ENCODE measurements around the gene MYOZ3. TPM values are rescaled to one million over a fixed set of nuclear protein-coding genes. Genes with fewer than 3 reads are reported as not detected.
A peak's percentile ranks its signal among the peaks of the same experiment; 100 is the strongest.

Gene MYOZ3
- total RNA-seq, 1 donor from 2014 or later: 10.0 TPM

DNA sequence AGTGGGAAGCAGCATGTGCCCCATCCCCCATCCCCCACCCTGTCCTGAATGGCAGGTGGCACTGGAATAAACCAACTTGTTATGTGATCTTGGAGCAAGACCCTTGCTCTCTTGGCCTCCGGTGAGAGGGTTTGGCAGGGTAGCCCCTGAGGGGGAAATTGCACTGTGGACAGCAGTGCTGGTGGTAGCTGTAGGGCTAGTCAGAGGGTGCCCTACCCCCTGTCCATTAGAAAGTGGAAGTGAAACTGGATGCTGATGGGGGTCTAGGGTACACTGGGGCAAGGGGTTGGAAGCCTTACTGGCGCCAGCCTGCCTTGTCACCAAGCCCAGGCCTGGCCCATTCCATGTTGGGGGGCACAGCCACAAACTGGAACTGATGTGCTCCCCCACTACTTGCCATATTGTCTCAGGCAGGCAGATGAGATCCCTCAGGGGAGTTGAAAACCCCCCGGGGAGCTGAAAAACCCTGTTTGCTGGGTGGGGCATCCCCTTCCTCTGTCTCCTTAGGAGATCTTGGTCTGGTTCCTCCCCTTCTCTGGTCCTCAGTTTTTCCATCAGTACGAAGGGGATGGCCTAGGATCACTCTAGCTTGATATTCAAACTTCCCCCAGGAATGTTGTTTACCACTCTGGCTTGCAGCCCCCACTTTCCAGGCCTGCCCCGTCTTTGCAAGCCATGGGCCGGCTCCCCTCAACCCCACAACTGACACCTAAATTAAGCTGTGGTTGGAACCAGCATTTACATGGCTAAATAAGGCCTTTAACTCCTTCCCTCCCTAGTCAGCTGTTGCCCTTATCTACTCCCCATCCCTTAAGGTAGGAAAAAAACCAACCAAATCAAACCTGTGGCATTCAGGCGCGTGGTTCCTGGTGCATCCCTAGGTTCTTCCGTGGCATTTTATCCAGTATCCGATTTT lies 35.0 kb upstream of the MYOZ3 start:
- intact Hi-C loops (cut with DNase I): loop anchor here (2.0 kb wide), 1 partner anchor 15 kb away; the partner anchor contains the start of gene SYNPO

DNA sequence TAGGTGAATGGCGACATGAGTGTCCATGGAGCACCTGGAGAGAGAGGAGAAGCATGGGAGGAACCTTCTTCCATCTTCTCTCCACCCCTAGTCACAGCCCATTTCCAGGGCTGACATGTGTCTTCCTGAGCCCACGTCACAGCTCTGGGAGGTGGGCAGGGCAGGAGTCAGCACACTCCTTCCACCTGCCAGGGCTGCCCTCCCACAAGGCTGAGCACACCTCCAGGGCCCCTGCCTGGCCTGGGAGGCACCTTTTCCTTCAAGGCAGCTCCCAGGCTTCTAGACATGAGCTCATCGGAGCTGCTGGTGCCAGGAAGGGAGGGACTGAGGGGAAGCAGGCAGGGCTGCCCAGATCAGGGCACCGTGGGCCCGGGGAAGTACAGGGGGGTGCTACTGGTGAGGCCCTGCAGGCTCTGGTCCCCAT lies 34.2 kb upstream of the MYOZ3 start:
- intact Hi-C loops (cut with DNase I): loop anchor here (2.0 kb wide), 1 partner anchor 14 kb away; the partner anchor contains the start of gene SYNPO
- no peak for DNase-seq (ENCODE audit: low spot score)

More for the DNA sequence above, 35.0 kb upstream of the MYOZ3 start:
- DNase-seq (ENCODE audit: low spot score): no peak

DNA sequence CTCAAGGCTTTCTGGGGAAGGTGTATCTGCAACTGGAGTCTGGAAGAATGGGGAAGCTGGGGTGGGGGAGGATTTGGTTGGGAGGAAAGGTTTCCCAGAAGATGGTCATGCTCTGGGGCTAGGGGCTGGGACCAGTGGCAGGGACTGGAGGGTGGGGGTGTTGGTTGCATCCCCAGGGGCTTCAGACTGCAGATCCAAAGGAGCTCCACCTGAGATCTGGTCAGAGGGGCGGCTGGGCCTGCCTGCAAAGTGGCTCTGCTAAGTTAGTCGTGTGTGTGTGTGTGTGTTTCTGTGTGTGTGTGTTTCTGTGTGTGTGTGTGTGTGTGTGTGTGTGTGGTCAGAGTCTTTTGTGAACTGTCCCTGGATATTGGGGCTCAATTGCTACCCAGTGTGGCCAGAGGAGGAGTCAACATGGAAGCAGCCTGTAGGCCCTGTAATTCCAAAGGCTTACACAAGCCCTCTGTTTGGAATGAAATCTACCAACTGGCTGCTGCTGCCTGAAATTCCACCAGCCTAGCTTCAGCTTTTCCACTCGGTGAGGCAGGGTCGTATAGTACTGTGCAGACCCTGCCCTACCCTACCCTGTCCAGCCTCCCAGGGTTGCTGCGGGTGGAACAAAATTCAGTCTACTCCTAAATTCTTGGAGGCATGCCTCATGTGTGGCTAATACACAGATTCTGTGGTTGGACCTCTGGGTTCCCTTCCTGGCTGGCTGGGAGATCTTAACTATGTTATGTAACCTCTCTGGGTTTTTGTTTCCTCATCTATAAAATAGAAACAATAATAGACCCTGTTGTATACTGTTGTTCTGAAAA lies 33.1 kb upstream of the MYOZ3 start:
- intact Hi-C loops (cut with DNase I): loop anchor here (2.0 kb wide), 1 partner anchor 13 kb away; the partner anchor contains the start of gene SYNPO
- no peak for DNase-seq (ENCODE audit: low spot score)

DNA sequence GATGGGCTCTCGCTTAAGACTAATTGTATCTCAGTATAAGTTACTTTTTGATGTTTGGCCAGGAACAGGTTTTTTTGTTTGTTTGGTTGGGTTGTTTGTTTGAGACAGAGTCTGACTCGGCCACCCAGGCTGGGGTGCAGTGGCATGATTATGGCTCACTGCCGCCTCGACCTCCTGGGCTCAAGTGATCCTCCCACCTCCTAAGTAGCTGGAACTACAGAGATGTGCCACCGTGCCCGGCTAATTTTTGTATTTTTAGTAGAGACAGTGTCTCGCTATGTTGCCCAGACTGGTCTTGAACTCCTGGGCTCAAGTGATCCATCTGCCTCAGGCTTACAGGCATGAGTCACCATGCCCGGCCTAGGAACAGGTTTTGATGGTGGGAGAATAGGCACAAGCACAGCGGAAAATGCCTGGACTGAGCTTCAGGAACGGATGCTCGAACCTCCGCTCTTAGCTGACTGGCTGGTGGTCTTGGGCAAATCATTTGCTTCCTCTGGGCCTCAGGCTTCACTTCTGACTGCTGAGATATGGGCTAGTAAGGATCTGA lies 32.0 kb upstream of the MYOZ3 start:
- DNase-seq (ENCODE audit: low spot score): no peak

DNA sequence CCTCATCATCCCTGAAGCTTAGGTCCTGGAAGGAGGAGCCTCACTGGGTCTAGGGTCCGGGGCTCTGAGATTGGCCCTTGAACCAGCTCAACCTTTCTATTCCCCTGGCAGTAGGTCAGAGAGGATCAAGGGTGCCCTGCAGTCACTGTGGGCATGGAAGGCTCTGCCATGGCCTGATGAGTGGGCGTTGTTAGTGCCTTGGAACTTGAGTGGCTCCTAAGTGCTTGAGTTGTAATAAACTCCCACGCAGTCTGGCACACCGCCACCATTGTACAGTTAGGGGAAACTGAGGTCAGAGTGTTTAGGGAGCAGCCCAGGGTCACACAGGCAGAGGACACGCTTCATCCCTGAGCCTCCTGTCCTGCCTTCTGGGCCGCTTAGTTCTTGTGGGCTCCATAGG lies 31.0 kb upstream of the MYOZ3 start:
- intact Hi-C loops (cut with DNase I): no loop called here
- DNase-seq (ENCODE audit: low spot score): no peak

More for the DNA sequence above, 32.0 kb upstream of the MYOZ3 start:
- intact Hi-C loops (cut with DNase I): no loop called here

DNA sequence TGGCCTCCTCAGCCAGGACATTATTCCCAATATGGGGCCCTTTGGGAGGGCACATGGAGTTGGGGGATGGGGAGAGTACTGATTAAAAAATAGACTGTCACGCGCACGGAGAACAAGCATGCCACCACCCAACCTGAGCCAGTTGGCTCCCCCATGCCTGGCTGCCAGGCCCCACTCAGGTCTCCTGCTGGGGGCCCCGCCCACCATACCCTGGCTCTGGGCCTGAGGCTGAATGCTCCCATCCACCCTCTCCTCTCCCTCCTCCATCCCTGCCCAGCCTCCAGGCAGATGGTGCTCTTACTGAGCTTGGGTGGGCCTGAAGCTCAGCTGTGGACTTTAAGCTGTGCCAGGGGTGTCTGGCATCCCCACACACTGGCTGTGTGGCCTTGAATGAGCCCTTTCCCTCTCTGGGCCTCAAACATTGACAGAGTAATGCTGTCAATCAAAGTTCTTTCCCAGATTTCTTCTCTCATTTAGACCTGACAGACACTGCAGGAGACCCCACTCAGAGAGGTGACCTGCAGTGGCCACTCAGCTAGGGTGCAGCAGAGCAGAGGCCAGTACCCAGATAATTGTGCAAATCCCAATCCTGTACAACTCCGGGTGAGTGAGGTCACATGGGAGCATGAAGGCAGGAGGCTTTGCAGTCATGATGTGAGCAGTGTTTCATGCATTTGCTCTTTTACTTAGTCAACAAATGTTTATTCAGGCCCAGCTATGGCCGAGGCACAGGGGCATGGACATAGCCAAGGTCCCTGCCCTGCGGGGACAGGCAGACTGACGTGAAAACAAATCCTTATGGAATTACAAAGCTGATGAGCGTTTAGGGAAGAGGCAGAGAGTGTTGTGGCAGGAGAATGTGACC lies 30.4 kb upstream of the MYOZ3 start:
- peak; percentile 90 for DNase-seq (ENCODE audit: low spot score)
- intact Hi-C loops (cut with DNase I): no loop called here

DNA sequence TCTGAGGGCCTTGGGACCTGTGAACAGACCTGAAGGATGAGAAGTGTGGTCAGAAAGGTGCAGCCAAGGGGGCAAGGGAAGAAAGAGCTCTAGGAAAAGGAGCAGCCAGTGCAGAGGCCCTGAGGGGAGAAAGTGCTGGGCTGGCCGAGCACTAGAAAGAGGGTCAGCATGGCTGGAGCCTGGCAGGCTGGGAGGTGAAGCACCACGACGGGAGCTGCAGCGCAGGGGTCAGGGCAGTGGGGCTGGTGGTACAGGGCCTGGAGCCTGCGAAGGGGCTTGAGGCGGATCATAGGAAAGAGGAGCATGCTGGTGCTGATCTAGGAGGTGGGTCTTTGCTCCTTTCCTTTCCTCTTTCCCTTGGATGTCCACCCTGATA lies 29.7 kb upstream of the MYOZ3 start:
- DNase-seq (ENCODE audit: low spot score): no peak
- intact Hi-C loops (cut with DNase I): no loop called here

DNA sequence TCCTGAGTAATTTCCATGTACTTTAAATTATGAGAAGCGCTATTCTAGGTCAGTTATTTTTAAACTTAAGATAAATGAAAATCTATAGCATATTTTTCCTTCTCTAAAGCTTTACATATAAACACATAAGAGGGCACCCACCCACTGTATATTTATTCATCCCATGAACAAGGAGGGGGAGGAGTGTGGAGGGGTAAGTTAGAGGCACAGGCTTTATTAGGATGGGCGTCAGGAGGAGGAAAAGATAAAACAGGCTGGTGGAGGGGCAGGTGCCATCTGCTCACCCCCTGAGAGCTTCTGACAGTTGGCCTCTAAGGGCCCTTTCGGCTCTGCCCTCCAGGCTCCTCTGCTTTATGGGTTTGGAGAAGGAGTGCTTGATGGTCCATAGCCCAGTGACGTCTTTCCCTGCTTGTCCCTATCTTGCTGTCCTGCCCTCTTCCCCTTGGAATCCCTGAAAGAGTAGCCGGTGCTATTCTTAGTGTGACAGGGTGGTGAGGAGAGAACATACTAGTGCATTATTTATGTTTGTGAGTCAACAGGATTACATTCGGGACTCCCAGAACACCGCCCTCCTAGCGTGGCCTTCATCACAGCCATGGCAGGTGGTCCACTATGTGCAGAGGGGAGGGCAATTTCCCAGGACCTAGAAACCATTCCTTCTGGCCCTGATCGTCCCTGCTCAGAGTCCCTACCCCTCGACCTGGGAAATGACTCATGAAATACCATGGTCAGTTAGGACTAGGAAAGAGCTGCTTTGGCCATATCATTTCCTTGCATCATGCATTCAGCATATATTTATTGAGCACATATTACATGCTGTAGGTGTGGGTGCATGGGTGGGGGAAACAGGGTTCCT lies 28.5 kb upstream of the MYOZ3 start:
- no peak for DNase-seq (ENCODE audit: low spot score)
- intact Hi-C loops (cut with DNase I): no loop called here

DNA sequence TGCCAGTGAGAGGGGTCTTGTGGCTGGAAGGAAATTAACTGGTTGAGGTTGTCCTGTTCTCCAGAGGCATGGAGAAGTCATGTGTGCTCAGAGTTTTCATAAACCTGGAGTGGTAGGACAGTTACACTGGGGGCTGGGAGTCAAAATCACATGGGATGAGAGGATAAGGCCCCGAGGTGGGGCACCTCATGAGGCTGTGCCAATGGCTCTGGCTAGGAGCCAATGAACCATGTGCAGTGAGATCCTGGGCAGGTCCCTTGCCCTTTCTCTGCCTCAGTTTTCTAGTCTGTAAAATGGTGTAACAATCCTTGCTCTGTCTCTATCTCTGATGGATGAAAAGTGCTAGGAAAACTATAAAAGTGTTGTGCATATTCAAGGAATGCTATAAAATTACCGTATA lies 27.6 kb upstream of the MYOZ3 start:
- no peak for DNase-seq (ENCODE audit: low spot score)
- intact Hi-C loops (cut with DNase I): no loop called here

DNA sequence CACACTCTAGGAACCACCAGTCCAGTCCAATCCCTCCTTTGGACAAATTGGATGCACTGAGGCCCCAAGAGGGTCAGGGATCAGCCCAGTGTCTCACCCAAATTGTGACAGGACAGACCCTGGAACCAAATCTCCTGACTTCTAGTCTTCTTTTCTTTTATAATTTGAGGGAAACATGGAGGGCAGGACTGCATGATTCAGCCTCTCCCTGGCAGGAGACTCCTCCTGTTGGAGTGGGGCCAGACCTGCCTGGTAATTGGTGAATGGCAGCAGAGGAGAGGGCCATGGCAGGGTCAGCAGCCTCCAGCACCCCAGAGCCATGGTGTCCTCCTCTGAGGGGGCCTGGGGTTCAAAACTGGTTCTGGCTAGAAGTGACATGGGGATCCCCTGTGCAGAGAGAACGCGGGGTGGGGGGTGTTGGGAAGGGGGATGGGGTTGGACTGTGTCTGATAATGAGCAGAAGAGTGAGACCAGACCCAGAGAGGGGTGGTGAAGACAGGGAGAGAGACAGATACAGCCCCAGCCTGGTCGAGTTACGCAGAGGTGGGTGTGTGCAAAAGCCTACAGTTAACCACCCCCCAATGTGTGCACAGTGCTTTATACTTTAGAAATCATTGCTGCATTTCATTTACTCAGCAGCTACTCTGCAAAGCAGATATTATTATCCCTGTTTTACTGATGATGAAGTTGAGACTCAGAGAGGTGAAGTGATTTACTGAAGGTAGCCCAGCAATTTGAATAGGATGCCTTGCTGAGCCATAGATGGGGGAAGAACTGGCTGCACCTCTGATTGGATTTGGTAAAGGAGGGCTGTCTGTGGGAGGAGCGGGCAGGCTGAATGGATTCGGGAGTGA lies 24.4 kb upstream of the MYOZ3 start:
- DNase-seq (ENCODE audit: low spot score): no peak
- intact Hi-C loops (cut with DNase I): no loop called here

DNA sequence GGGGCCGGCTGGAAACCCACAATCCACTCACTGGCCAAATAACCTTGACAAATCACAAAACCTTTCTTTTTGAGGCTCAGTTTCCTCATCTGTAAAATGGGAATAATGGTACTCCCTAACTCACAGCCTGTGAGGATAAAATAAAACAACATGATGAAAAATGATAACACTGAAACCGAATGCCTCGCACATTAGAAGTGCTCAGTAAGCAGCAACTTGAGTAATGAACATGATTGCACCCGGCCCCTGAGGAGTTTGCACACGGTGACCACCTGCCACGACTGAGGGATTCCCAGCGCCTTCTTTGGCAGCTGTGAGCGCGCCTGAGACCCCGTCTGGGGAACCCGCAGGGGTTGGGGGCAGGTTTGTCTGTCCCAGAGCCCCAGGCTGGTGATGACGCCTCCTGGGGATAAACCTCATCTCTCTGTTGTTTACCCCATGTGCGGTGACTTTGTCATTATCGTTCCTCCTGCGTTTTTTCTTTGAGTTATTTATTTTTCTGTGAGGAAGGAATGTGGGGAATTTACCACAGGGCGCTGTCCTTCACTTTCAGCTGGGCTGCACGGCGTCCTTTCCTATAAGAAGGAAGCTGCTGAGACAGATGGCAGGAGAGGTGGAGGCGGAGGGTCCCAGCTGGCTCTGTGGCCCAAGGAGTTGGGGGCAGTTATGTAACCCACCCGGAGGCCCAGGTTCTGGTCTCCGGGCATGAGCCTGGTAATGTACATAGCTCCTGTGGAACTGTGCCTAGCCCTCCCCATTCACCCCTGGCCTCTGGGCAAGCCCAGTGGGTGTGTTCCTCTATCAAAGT lies 23.6 kb upstream of the MYOZ3 start:
- intact Hi-C loops (cut with DNase I): no loop called here
- DNase-seq (ENCODE audit: low spot score): no peak

DNA sequence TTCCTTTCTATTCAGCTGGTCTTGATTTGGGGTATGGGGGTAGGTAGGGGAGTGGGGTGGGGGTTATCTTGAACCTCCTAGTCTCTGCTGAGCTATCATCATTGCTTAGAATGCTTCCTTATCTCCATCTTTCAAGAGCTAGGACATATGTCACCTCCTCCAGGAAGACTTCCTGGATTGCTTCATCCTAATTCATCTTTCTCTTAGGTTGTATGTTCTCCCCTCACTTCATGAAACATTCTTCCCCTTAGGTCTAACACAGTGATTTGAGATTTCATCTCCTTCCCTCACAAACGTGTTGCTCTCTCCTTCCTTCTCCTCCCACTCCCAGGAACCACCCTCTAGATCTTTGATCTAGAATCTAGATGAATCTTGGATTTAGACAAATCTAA lies 23.0 kb upstream of the MYOZ3 start:
- intact Hi-C loops (cut with DNase I): no loop called here
- no peak for DNase-seq (ENCODE audit: low spot score)

DNA sequence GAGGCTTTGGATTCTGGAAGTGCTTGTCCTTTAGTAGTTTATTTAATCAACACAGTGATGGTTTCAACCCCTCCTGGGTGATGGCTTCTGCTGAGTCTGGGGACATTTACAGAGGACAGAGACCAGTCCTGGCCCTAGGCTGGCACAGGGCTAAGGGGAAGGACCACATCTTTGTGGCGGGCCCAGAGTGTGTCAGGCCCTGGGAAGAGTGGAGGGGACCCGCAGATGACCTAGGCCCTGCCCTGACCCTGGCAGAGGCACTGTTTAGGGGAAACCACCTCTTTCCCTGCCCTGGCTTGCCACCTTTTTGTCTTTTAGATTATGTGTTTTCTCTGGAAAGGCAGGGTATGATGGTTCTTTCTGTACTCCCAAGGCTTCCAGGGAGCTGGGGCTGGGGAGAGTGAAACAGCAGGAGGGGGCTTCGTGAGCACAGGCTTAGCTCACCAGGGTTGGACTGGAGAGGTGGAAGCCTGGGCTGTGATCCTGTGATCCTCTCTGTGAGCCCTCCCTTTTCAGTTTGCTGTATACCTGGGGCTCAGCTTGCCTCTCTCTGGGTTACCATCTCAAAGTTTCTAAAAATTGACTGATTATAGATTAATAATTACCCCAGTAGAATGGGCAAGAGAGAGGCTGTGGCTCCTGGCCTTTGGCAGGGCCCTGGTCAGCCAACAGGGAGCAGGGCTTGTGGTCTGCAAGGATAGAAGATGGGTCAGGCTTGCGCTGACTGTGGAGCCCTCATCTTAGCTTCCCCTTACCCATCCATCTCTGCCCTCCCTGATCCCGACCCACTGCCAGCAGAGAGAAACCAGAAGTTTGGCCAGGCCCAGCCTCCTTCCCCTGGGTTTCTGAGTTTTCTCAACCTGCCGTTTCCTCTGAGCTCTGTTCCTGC lies 22.3 kb upstream of the MYOZ3 start:
- intact Hi-C loops (cut with DNase I): no loop called here
- DNase-seq (ENCODE audit: low spot score): no peak

DNA sequence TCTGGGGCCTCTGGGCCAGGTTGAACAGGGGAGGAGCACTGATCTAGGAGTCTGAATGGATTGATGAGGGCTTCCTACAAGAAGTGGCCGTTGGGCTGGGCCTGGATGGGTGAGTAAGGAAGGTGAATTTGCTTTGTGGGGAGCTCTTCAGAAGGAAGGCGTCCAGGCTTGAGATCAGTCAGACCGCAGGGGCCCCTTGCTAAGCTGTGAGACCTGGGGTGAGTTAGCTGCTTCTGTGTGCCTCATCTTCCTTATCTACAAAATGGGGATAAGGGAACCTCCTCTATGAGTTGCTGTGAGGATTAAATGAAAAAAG lies 21.7 kb upstream of the MYOZ3 start:
- intact Hi-C loops (cut with DNase I): no loop called here
- DNase-seq (ENCODE audit: low spot score): no peak

DNA sequence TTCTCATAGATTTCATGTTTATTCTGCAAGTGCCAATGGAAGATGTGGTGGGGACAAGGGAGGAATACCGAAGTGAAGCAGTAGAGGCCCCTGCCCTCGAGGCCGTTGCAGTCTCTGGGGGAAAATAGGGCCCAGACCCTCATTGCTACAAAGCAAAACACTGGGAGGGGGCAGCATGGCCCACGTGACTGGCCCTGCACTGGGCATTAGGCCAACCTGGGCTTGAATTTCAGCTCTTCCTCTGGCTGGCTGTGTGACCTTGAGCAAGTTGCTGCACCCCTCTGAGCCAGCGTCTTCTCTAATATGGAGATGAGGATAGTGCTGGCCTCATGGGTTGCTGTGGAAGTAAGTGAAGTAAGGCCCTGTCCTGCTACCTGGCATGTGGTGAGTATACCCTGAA lies 21.3 kb upstream of the MYOZ3 start:
- intact Hi-C loops (cut with DNase I): loop anchor here (2.0 kb wide), 1 partner anchor 13 kb away; no protein-coding TSS in a partner anchor
- DNase-seq (ENCODE audit: low spot score): no peak
